ENCODE measurements around the gene PSMA6.
"Not testable (repeated sequence)": the region's sequence is repeated elsewhere in the genome, so short reads cannot be mapped to it uniquely, and the experiment has no call there.

PSMA6 gene

DNA sequence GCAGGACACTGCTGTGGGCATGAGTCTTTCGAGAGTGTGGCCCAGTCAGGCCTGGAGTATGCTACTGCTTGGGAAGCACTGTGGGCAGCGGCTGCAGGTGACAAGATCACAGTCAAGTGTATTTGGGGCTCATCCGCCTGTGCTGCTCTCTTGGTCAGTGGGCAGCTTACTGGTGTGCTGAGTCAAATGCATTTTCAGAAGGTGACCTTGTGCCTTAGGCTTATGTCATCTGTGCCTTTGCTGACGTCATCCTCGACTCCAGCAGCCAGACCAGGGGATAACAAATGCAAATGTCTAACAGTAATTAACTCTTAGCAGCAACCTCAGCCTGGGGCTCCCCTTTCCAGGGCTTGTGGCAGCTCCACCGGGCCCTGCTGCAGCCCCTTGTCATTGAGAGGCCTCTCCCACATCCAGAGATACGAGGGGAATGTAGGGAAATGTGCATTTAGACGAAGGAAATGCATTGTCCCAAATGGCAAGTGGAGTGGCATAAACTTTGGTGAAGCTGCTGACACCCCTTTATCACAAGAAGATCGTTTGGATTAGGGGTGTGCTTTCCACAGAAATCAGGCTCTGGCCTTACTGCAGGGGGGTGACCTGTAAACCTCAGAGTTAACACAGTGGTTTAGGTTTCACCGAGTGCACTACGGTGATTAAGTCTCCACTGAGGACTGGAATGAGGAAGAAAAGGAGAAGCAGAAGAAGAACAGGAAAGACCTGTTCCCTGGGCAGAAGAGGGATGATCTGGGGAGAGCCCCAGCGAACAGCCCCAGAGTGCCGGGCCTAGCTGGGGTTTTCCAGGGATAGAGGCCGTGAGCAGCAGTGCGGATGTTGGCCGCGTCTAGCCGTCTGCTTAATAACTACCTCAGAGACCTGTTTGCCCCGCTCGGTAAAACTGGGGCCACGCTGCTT lies 39.7 kb downstream of the PSMA6 start:
- Mint-ChIP-seq H3K4me1 (peaks cover 32% of the 10 kb centered on the region), H3K27ac (peak overlapping the region; percentile 99), H3K36me3 (no peaks in the 10 kb centered on the region), H3K4me3 (peak overlapping the region; percentile 69), H3K9me3 (no peaks in the 10 kb centered on the region)
- no peak for ATAC-seq
- no peak for DNase-seq (ENCODE audit: low spot score in 2 of 2)

DNA sequence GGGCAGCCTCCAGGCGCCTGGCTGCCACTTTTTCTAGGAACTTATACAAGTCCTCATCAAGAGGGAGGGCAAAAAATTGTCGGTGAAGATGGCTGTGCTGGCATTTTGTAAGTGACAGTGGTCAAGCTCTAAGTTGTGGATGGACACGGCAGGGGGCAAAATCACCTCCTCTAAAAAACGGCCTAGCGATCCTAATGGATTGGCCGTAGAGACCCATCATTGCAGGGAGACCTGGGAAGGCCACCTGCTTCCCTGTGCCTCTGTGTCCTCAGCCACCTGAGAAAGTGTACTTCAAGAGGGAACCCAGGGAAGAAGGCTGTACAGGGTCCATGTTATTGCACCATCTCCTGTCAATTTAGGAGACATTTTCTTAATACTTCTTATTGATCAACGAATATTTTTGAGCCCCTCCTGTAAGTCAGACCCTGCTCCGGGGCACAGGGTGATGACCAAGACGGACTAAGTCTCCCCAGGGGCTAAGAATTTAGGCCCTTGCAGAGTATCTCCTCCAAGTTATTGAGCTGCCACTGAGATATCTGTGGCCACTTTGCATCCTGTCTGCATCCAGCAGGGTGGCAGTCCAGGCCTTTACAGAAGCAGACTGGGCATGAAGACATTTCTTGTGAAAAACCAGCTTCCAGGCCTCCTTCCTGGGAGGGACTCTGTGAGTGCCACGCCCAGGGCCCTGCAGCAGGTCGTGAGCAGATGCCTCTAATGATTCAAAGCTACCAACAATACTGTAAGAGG lies 40.5 kb downstream of the PSMA6 start:
- no peaks in the 10 kb centered on the region for H3K36me3 Mint-ChIP-seq
- peaks cover 32% of the 10 kb centered on the region for H3K4me1 Mint-ChIP-seq
- ATAC-seq, result peak; percentile 72
- peak overlapping the region; percentile 99 for H3K27ac Mint-ChIP-seq
- no peaks in the 10 kb centered on the region for H3K9me3 Mint-ChIP-seq
- DNase-seq (ENCODE audit: low spot score in 2 of 2), result peak in 1 of 2 donors; percentile 70
- H3K4me3 Mint-ChIP-seq, result peak overlapping the region; percentile 69

DNA sequence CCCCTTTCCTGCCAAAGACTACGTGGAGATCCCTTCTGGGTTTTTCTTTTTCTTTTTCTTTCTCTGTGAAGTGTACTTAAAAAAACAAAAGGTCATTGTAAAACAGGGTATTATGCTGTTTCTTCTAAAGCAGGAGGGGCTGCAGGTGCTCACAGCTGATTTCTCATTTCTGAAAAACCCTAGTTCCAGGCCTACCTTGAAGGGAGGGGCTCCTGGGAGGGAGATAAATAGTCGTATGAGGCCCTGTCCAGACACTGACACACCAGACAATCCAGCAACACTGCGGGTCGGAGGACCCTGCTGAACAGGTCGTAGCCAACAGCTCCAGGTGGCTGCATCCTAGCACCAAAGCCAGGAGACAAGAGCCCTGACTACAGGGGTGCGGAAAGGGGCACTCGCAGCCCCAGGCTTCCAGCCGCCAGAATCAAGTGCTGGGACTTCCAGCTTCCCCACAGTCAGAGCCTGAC lies 41.1 kb downstream of the PSMA6 start:
- DNase-seq (ENCODE audit: low spot score in 2 of 2) (no peak), ATAC-seq (peak; percentile 2)
- Mint-ChIP-seq H3K36me3 (no peaks in the 10 kb centered on the region), H3K4me1 (peaks cover 32% of the 10 kb centered on the region), H3K27ac (peak overlapping the region; percentile 99), H3K9me3 (no peaks in the 10 kb centered on the region), H3K4me3 (peak overlapping the region; percentile 69)

DNA sequence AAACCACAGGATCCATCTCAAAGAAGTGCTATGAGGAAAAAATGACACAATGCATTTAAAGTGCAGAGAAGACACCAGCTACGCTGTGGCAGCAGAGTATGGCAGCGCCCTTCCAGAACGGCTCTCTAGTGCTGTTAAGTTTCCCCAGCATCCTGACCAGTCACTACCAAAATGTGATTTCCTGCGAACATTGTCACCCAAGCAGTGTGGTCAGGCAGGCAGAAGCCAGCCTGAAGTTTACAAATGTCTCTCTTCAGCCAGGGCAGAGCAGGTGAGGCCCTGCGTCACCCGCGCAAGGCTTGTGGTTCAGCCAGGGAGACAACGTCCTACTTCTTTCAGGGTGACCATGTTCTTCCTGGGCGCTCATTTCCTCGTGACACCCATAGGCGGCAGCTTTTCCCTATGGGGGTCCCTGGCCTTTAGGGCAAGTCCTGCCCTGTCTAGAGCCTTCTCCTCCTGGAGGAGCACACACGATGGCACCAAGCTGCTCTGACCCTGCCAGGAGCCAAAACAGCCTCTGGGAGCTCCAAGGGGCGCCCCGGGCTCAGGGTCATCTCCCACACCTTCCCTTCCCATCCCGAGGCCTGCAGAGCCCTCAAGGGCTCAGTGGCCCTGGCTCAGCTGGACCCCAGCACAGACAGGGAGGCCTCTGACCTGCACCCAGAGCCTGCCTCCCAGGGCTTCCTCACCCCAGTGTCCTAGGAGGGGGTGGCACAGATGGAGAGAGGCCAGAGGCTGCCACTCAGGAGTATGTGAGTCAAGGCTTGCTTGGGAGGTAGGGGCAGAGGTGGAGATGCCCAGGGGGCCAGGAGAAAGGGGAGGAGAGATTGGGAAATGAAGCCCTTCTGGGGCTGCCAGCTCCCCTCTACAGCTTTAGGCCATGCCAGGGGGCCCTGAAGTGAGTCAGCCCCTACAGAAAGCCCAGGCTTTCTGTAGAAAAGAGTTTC lies 41.9 kb downstream of the PSMA6 start:
- peak; percentile 84 for ATAC-seq
- H3K4me3 Mint-ChIP-seq, result peak overlapping the region; percentile 69
- H3K4me1 Mint-ChIP-seq, result peaks cover 32% of the 10 kb centered on the region
- H3K27ac Mint-ChIP-seq, result peak overlapping the region; percentile 99
- no peaks in the 10 kb centered on the region for H3K9me3 Mint-ChIP-seq
- H3K36me3 Mint-ChIP-seq, result no peaks in the 10 kb centered on the region
- DNase-seq (ENCODE audit: low spot score in 2 of 2), result peak; percentile 31 to 79

DNA sequence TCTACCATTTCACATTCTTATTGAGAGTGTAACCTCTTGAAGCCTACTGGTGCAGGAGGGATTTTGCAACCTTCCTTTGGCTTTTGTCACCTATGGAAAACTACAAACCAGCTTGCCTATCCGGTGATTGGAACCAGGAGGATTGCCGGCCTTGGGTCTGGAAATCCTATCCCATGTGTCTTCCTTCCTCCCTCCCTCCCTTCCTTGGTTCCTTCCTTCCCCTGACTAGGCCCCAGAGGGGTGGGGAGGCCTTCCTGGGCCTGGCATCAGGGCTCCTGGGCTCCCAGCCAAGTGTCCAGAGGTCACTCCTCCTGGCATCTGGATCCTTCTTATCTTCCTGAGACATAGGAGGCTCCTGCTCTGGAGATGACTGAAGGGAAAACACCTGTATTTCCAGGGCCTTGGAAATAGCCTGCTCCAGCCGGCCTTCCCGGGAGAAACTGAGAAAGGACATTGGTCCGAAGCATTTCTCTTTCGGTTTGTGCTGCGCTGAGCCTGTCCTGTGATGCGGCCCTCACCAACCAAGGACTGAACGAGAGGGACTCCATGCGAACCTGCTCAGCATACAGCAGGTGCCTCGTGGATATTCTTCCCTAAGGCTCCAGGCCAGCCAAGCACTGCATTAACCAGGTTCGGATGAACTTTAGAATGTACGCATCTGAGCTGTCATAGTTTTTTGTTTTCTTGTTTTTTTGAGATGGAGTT lies 43.4 kb downstream of the PSMA6 start:
- no peak for DNase-seq (ENCODE audit: low spot score in 2 of 2)
- no peak for ATAC-seq
- Mint-ChIP-seq H3K4me1 (peaks cover 38% of the 10 kb centered on the region), H3K36me3 (no peaks in the 10 kb centered on the region), H3K27ac (peak overlapping the region; percentile 99), H3K9me3 (no peaks in the 10 kb centered on the region), H3K4me3 (no peak overlapping the region)

DNA sequence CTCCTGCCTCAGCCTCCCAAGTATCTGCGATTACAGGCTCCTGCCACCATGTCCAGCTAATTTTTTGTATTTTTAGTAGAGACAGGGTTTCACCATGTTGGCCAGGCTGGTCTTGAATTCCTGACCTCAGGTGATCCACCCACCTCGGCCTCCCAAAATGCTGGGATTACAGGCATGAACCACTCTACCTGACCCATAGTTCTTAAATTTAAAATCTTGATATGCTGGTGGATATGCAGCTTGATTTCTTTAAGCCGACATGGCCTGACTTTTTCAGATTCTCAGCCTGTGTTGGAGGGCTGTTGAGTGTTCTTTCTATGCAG lies 44.0 kb downstream of the PSMA6 start:
- H3K9me3 Mint-ChIP-seq; DNase-seq (ENCODE audit: low spot score in 2 of 2); H3K36me3 Mint-ChIP-seq; ATAC-seq; H3K4me3 Mint-ChIP-seq: not testable (repeated sequence)
- peak overlapping the region; percentile 76 for H3K27ac Mint-ChIP-seq
- H3K4me1 Mint-ChIP-seq, result peaks cover 39% of the 10 kb centered on the region

DNA sequence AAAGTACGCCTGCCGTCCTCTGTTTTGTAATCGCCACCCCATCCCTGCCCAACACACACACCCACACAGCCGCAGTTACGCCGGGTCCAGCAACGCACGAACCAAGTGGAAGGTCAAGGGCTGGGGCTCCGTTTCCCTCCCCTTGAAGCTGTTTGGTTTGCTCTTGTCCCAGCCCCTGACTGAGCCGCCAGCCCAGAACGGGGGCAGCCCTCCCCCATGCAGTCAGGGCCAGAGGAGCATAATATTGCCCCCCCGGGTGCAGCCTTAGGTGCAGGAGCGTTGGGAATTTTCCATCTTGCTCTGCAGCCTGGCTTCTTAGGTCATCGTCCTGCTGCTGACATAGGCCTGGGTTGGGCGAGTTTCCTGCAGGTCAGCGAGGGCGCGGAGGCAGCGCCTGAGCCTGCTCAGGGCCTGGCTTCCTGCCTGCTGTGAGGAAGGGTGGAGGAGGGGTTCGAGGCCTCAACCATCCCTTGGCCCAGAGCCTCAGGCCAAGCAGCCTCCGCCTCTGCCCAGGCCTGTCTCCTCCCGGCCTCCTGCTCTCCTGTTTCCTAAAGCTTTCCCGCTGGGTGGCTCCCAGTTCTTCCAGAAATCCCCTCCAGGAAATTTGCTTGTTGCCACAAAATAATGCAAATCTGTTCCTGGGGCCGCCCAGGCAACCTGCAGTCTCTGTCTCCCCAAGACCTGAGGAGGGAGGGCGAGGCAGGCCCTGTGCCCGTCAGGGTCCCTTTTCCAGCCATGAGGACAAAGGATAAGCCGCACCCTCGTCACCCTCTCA lies 44.5 kb downstream of the PSMA6 start:
- Mint-ChIP-seq H3K4me3 (no peak overlapping the region), H3K9me3 (no peaks in the 10 kb centered on the region), H3K4me1 (peaks cover 42% of the 10 kb centered on the region), H3K27ac (peak overlapping the region; percentile 76), H3K36me3 (no peaks in the 10 kb centered on the region)
- ATAC-seq (no peak), DNase-seq (ENCODE audit: low spot score in 2 of 2) (no peak)

DNA sequence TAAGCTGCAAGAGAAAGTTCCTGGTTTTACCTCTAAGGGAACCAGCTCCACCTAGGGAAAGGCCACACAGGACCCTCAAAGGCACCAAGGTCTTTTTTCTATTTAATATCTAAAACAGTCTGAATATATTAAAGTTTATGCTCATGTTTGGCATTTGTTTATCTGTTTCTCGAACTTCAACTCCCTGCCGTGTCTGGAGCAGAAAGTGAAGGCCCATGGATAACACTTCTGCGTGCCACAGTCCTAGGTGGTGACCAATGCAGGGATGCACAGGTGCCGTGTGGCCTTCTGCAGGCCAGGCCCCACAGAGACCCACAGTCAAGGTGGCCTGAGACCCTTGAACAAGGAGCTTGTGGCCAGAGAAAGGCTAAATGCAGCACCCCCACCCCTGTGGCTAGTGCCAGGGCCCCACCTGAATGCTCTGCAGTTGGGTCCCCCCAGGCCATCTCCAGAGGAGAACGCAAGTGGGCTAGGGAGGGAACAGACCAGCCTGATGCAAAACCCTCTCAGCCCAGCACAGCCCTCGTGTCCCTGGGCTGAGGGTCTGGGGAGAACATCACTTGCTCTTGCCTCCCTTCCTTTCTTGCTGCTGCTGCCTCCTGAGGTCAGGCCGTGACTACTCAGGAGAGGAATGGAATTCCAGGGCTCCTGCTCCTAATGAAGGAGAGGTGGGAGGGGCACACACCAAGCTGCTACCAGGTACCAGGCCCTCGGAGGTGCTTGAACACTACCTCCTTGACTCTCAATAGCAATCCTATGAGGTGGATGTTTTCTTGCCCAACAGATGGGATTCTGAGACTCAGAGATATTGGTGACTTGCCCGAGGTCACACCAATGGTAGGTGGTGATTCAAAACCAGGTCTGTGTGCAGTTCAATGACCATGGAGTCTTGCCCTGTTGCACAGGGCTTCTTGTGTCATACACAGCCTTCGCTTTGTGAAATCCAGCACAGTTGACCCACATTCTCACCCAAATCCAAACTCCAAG lies 45.4 kb downstream of the PSMA6 start:
- H3K27ac Mint-ChIP-seq, result peak overlapping the region; percentile 76
- peaks cover 36% of the 10 kb centered on the region for H3K4me1 Mint-ChIP-seq

DNA sequence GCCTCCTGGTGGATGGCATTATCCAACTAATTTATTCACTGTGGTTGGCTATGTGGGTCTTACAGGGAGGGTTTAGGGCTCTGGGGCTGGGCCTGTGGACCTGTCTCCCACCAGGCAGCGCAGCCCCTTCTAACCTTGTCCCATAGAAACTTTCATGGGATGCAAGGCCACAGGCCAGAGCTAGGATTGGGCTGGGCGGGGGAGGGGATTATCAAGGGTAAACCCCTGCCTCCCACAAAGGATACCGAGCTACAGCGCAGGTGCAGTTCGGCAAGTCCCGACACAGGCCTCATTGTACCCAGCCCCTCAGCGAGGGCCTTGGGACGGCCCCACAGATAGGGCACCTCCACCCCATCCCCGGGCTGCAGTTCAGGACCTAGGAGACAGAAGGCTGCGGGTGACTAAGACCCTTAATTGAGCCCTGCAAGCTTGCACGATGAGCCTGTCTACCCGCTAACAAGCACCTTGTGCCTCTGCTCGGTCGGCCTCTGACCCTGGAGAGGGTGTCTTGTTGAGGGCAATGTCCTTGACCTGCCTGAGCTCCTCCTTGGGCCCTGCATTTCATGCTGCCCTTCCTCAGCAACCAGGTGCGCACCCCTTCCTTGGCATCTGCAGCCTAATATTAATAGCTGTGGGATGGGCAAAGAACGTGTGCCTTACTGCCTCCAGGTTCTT lies 46.7 kb downstream of the PSMA6 start:
- DNase-seq (ENCODE audit: low spot score in 2 of 2), result no peak
- ATAC-seq, result no peak
- Mint-ChIP-seq H3K9me3 (no peaks in the 10 kb centered on the region), H3K4me1 (peaks cover 26% of the 10 kb centered on the region), H3K27ac (no peak overlapping the region), H3K4me3 (no peak overlapping the region), H3K36me3 (no peaks in the 10 kb centered on the region)

More for the DNA sequence above, 45.4 kb downstream of the PSMA6 start:
- no peaks in the 10 kb centered on the region for H3K9me3 Mint-ChIP-seq
- no peaks in the 10 kb centered on the region for H3K36me3 Mint-ChIP-seq
- ATAC-seq (no peak), DNase-seq (ENCODE audit: low spot score in 2 of 2) (no peak)
- no peak overlapping the region for H3K4me3 Mint-ChIP-seq

DNA sequence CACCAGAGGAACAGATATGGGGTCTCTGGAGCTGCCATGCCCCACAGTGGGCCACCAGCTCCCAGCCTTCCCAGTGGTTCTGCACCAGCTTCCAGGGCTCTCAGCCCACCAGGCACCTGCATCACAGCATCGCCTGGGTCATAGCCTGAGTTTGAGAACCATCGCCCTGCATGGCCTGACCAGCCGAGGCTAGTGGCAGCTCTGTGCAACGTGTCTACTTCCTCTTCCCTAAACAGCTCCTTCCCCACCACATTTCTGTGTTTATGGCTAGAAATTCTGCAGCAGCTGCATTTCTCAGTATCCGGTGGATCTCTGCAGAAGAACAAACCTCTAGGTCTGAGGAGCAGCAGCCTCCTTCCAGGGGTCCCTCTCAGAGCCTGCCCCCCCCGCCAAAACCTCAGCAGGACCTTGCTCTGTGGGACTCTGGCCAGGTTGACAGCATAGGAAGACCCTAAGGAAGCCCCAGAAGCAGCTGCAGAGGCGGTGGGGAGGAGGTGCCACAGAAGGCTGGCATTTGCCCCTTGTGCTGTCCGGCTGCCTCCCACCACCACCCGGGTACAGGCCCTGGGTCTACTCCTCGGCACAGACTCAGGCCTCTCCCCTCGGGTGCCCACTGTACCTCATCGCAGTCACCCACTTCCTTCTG lies 47.7 kb downstream of the PSMA6 start:
- ATAC-seq (peak; percentile 36), DNase-seq (ENCODE audit: low spot score in 2 of 2) (no peak)
- H3K4me3 Mint-ChIP-seq, result no peak overlapping the region
- H3K4me1 Mint-ChIP-seq, result peaks cover 25% of the 10 kb centered on the region
- no peaks in the 10 kb centered on the region for H3K9me3 Mint-ChIP-seq
- no peaks in the 10 kb centered on the region for H3K36me3 Mint-ChIP-seq
- H3K27ac Mint-ChIP-seq, result peak overlapping the region; percentile 84

DNA sequence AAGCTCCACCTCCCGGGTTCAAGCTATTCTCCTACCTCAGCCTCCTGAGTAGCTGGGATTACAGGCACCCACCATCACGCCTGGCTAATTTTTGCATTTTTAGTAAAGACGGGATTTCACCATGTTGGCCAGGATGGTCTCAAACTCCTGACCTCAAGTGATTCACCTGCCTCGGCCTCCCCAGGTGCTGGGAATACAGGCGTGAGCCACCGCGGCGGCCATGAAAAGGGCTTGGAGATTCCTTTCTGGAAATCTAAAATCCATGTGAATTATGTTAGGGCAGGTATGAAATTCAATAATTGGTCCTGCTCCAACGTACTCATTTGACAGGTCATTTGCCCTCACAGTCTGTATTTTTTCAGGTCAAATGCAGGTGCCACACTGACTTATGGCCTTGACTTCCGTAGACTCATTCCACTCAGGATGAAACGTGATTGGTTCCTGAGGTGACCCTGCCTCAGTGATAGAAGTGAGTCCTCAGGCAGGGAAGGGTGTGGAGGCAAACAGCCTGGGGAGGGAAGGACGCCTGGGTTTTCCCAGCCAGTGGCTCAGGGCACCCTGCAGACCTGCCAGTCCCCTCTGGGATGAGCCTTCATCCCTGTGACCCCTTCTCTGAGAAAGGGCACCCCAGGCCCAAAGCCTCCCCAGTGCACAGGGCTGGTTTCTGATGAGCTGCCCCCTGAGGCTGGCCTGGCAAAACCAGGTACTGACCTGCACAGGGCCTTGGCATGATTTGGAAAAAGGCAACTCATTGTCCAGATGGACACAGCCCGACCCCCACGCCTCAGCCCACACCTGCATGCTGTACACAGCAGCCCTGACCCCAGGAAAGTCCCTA lies 48.7 kb downstream of the PSMA6 start:
- Mint-ChIP-seq H3K9me3 (no peaks in the 10 kb centered on the region), H3K4me1 (peaks cover 25% of the 10 kb centered on the region), H3K36me3 (no peaks in the 10 kb centered on the region), H3K4me3 (no peak overlapping the region), H3K27ac (peak overlapping the region; percentile 84)
- DNase-seq (ENCODE audit: low spot score in 2 of 2) (no peak), ATAC-seq (no peak)

DNA sequence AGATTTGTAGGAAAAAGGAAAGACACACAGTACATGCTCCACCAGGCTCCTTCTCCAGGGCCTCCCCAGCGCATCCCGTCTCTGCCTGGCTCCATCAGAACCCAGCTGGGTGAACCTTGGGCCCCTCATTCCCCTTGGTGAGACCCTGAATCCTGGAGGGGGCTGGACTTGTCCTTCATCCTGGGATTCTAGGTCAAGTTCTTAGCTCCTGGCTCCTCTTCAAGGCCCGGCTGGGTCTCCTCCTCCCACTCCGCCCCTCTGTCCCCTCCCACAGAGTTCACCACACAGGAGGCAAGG lies 49.2 kb downstream of the PSMA6 start:
- Mint-ChIP-seq H3K9me3 (no peaks in the 10 kb centered on the region), H3K4me1 (peaks cover 25% of the 10 kb centered on the region), H3K36me3 (no peaks in the 10 kb centered on the region), H3K27ac (peak overlapping the region; percentile 81), H3K4me3 (no peak overlapping the region)
- ATAC-seq, result no peak
- no peak for DNase-seq (ENCODE audit: low spot score in 2 of 2)

Data from stimulated activated effector memory CD8-positive, alpha-beta T cell treated with anti-CD3 and anti-CD28 coated beads, Interleukin-12 subunit alpha, Interleukin-12 subunit beta, amount 100 ng/mL, for 72 hours (primary cell).